Measurements from ENCODE around the gene RFPL3.

DNA sequence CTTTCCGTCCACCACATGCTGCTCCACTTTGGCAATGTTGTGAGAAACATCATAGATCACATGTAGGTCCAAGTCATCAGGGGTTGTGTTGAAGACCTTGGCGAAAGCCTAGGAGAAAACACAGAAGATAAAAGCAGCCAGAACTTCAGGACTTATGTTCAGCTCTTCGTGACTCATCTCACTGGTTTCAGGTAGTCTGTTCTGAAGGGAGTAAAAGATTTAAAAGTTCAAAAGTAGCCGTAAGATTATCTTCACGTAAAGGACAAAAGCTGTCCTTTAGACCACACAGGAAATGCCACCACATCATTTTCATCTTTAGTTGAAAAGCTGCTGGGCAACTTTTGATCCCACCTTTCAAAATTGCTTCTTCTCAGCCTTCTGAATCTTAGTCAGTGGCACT lies 37.4 kb downstream of the RFPL3 start:
- TF ChIP-seq, protein P1, sequence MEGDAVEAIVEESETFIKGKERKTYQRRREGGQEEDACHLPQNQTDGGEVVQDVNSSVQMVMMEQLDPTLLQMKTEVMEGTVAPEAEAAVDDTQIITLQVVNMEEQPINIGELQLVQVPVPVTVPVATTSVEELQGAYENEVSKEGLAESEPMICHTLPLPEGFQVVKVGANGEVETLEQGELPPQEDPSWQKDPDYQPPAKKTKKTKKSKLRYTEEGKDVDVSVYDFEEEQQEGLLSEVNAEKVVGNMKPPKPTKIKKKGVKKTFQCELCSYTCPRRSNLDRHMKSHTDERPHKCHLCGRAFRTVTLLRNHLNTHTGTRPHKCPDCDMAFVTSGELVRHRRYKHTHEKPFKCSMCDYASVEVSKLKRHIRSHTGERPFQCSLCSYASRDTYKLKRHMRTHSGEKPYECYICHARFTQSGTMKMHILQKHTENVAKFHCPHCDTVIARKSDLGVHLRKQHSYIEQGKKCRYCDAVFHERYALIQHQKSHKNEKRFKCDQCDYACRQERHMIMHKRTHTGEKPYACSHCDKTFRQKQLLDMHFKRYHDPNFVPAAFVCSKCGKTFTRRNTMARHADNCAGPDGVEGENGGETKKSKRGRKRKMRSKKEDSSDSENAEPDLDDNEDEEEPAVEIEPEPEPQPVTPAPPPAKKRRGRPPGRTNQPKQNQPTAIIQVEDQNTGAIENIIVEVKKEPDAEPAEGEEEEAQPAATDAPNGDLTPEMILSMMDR (IDR thresholded peaks at IDR 0.05), result no peak
- no peak for TF ChIP-seq POLR2A (IDR thresholded peaks at IDR 0.05)
- TF ChIP-seq POLR2AphosphoS5 (IDR thresholded peaks at IDR 0.05), result no peak
